WTC11 (cell line): ENCODE data around the gene RYR2. TPM values are rescaled to one million over a fixed set of nuclear protein-coding genes. Genes with fewer than 3 reads are reported as not detected.

Experiments
- ATAC-seq: fragments of 200-7000 bp; cut with Tn5 transposase; 2 replicates; pipeline ENCODE4 v1.10.0; 2021; ENCODE audit warnings: mild to moderate bottlenecking, moderate library complexity
- CTCF ChIA-PET: fragments of 300-600 bp; sonication (Branson Sonifier 250); formaldehyde crosslinking; loops from one replicate; lab custom pipeline; 2021; ENCODE audit warnings: antibody characterized with exemption; lab: Charles Lee
- POLR2A ChIA-PET: fragments of 350-600 bp; sonication (Branson Sonifier 250); formaldehyde crosslinking; loops from one replicate; lab custom pipeline; 2021; ENCODE audit warnings: antibody characterized with exemption; lab: Charles Lee
- DNase-seq: peaks from one replicate; pipeline ENCODE4 v3.0.0; 2021; ENCODE audit warnings: low spot score
- H3K27ac Mint-ChIP-seq: 2 replicates; pipeline ENCODE4 v1.8.0; 2021; ENCODE audit warnings: mixed read lengths
- H3K27me3 Mint-ChIP-seq: 2 replicates; pipeline ENCODE4 v1.8.0; 2021; ENCODE audit warnings: low read depth, mild to moderate bottlenecking, moderate library complexity, mixed read lengths
- H3K36me3 Mint-ChIP-seq: 2 replicates; pipeline ENCODE4 v1.8.0; 2021; ENCODE audit warnings: mixed read lengths
- H3K4me1 Mint-ChIP-seq: 2 replicates; pipeline ENCODE4 v1.8.0; 2022; ENCODE audit warnings: mixed read lengths
- H3K4me3 Mint-ChIP-seq: 2 replicates; pipeline ENCODE4 v1.8.0; 2021; ENCODE audit warnings: mild to moderate bottlenecking, moderate library complexity, mixed read lengths
- H3K9me3 Mint-ChIP-seq: 2 replicates; pipeline ENCODE4 v1.8.0; 2021; ENCODE audit warnings: mixed read lengths
- ATF1 ChIP-seq: sonication (generic); formaldehyde crosslinking; IDR thresholded peaks from 2 replicates; pipeline ENCODE4 v1.8.1; 2023; ENCODE audit warnings: mild to moderate bottlenecking, moderate library complexity, missing genetic modification reagents
- CBFB ChIP-seq: sonication (generic); formaldehyde crosslinking; IDR thresholded peaks from 2 replicates; pipeline ENCODE4 v1.8.1; 2022; ENCODE audit warnings: mild to moderate bottlenecking, low read depth, missing genetic modification reagents
- IRF2 ChIP-seq: sonication (generic); formaldehyde crosslinking; IDR thresholded peaks from 2 replicates; pipeline ENCODE4 v1.8.0; 2022; ENCODE audit warnings: low read depth, missing genetic modification reagents, borderline replicate concordance
- MXD4 ChIP-seq: fragments of 250-450 bp; sonication (Bioruptor Pico); IDR thresholded peaks from 2 replicates; pipeline ENCODE4 v1.8.0; 2021; ENCODE audit warnings: mild to moderate bottlenecking, moderate library complexity, borderline replicate concordance
- MYBL2 ChIP-seq: sonication (generic); formaldehyde crosslinking; IDR thresholded peaks from 2 replicates; pipeline ENCODE4 v1.8.1; 2023; ENCODE audit warnings: mild to moderate bottlenecking, moderate library complexity, missing genetic modification reagents
- OVOL2 ChIP-seq: fragments of 250-450 bp; sonication (Bioruptor Pico); IDR thresholded peaks from 2 replicates; pipeline ENCODE4 v1.9.0; 2021; ENCODE audit warnings: mild to moderate bottlenecking, borderline replicate concordance
- SMAD4 ChIP-seq: sonication (generic); formaldehyde crosslinking; IDR thresholded peaks from 2 replicates; pipeline ENCODE4 v1.8.0; 2022; ENCODE audit warnings: mild to moderate bottlenecking, missing genetic modification reagents
- SOX15 ChIP-seq: fragments of 250-450 bp; sonication (Bioruptor Pico); IDR thresholded peaks from 2 replicates; pipeline ENCODE4 v1.9.0; 2021; ENCODE audit warnings: mild to moderate bottlenecking
- TCF7 ChIP-seq: sonication (generic); formaldehyde crosslinking; IDR thresholded peaks from 2 replicates; pipeline ENCODE4 v1.8.0; 2022; ENCODE audit warnings: mild to moderate bottlenecking, low read depth, missing genetic modification reagents, moderate library complexity
- TEAD4 ChIP-seq: sonication (generic); formaldehyde crosslinking; IDR thresholded peaks from 2 replicates; pipeline ENCODE4 v1.8.0; 2022; ENCODE audit warnings: mild to moderate bottlenecking, missing genetic modification reagents
- ZBTB21 ChIP-seq: sonication (generic); formaldehyde crosslinking; IDR thresholded peaks from 2 replicates; pipeline ENCODE4 v1.8.1; 2023; ENCODE audit warnings: mild to moderate bottlenecking, missing genetic modification reagents, borderline replicate concordance
- ZNF671 ChIP-seq: fragments of 250-450 bp; sonication (Bioruptor Pico); IDR thresholded peaks from 2 replicates; pipeline ENCODE4 v1.8.0; 2021; ENCODE audit warnings: mild to moderate bottlenecking
- total RNA-seq: library from RNA; stranded (reverse); gene quantifications from 3 replicates; pipeline ENCODE4 v1.2.3, GENCODE V29; 2021
- TF ChIP-seq, protein P1 (sequence below): fragments of 250-450 bp; sonication (Bioruptor Pico); IDR thresholded peaks from 2 replicates; pipeline ENCODE4 v2.1.2; 2022; ENCODE audit warnings: mild to moderate bottlenecking, moderate library complexity
- TF ChIP-seq, protein P2 (sequence below): sonication (generic); formaldehyde crosslinking; conservative IDR thresholded peaks from 2 replicates; pipeline ENCODE4 v1.8.1; 2023; ENCODE audit warnings: mild to moderate bottlenecking, low read depth, missing genetic modification reagents, moderate library complexity
- TF ChIP-seq, protein P3 (sequence below): fragments of 250-450 bp; sonication (Bioruptor Pico); IDR thresholded peaks from 2 replicates; pipeline ENCODE4 v1.9.0; 2021; ENCODE audit warnings: mild to moderate bottlenecking
- TF ChIP-seq, protein P4 (sequence below): sonication (generic); formaldehyde crosslinking; IDR thresholded peaks from 2 replicates; pipeline ENCODE4 v1.8.1; 2023; ENCODE audit warnings: mild to moderate bottlenecking, missing genetic modification reagents
- TF ChIP-seq, protein P5 (sequence below): sonication (generic); formaldehyde crosslinking; IDR thresholded peaks from 2 replicates; pipeline ENCODE4 v1.8.1; 2022; ENCODE audit warnings: mild to moderate bottlenecking, moderate library complexity, missing genetic modification reagents

RYR2 gene
- total RNA-seq, 1 experiment from 2014 or later: 7.9 TPM

DNA sequence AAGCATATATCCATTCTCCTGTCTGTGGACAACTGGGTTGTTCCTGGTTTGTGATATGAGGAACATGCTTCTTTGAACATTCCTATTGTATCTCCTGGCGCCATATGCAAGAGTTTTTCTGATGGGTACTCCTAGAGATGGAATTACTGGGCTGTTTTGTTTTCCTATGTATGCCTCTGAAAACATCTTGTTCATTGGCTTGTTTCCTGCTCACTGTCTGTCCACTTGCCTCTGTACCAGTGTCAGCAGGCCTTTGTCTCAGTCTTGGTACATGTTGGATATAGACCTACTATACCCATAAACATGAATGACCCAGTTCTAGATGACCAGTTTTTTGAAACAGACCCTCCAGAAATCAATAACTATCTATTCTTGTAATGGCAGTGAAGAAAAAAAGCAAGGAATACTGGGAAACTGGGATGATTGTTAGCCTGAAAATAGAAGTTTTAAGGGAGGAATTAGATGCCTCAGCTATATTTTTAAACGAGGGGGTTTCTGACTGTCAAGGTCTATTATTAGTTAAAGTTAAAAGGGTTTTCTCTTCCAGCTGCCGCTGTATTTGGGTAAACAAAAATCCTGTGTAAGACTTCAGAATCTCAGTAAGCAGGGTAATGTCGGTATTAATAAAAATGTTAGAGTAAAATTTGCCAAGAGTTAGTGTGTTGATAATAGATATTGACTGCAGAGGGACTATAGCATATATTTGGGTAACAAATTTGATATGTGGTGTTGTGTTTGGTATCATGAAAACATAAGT, 103.6 kb downstream of the RYR2 start:
- ChIA-PET POLR2A (no interaction called here), CTCF (no interaction called here)
- Mint-ChIP-seq H3K4me3 (no peak overlapping the region), H3K9me3 (no peaks in the 10 kb centered on the region), H3K4me1 (peaks cover 32% of the 10 kb centered on the region), H3K36me3 (no peaks in the 10 kb centered on the region), H3K27me3 (no peaks in the 10 kb centered on the region), H3K27ac (no peak overlapping the region)
- DNase-seq: no peak
- no peak for ATAC-seq
- TF ChIP-seq ZBTB21 (CRISPR knock-in tag) (no peak), ATF1 (no peak), MXD4 (no peak), TEAD4 (CRISPR knock-in tag) (no peak), IRF2 (CRISPR knock-in tag) (no peak), SMAD4 (no peak), MYBL2 (CRISPR knock-in tag) (no peak), SOX15 (CRISPR knock-in tag) (no peak), TCF7 (CRISPR knock-in tag) (no peak), ZNF671 (CRISPR knock-in tag) (no peak), CBFB (CRISPR knock-in tag) (no peak), OVOL2 (CRISPR knock-in tag) (no peak)
- TF ChIP-seq, protein P1, sequence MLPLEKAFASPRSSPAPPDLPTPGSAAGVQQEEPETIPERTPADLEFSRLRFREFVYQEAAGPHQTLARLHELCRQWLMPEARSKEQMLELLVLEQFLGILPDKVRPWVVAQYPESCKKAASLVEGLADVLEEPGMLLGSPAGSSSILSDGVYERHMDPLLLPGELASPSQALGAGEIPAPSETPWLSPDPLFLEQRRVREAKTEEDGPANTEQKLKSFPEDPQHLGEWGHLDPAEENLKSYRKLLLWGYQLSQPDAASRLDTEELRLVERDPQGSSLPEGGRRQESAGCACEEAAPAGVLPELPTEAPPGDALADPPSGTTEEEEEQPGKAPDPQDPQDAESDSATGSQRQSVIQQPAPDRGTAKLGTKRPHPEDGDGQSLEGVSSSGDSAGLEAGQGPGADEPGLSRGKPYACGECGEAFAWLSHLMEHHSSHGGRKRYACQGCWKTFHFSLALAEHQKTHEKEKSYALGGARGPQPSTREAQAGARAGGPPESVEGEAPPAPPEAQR (CRISPR knock-in tag): no peak
- TF ChIP-seq, protein P2, sequence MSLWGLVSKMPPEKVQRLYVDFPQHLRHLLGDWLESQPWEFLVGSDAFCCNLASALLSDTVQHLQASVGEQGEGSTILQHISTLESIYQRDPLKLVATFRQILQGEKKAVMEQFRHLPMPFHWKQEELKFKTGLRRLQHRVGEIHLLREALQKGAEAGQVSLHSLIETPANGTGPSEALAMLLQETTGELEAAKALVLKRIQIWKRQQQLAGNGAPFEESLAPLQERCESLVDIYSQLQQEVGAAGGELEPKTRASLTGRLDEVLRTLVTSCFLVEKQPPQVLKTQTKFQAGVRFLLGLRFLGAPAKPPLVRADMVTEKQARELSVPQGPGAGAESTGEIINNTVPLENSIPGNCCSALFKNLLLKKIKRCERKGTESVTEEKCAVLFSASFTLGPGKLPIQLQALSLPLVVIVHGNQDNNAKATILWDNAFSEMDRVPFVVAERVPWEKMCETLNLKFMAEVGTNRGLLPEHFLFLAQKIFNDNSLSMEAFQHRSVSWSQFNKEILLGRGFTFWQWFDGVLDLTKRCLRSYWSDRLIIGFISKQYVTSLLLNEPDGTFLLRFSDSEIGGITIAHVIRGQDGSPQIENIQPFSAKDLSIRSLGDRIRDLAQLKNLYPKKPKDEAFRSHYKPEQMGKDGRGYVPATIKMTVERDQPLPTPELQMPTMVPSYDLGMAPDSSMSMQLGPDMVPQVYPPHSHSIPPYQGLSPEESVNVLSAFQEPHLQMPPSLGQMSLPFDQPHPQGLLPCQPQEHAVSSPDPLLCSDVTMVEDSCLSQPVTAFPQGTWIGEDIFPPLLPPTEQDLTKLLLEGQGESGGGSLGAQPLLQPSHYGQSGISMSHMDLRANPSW: no peak
- TF ChIP-seq, protein P3, sequence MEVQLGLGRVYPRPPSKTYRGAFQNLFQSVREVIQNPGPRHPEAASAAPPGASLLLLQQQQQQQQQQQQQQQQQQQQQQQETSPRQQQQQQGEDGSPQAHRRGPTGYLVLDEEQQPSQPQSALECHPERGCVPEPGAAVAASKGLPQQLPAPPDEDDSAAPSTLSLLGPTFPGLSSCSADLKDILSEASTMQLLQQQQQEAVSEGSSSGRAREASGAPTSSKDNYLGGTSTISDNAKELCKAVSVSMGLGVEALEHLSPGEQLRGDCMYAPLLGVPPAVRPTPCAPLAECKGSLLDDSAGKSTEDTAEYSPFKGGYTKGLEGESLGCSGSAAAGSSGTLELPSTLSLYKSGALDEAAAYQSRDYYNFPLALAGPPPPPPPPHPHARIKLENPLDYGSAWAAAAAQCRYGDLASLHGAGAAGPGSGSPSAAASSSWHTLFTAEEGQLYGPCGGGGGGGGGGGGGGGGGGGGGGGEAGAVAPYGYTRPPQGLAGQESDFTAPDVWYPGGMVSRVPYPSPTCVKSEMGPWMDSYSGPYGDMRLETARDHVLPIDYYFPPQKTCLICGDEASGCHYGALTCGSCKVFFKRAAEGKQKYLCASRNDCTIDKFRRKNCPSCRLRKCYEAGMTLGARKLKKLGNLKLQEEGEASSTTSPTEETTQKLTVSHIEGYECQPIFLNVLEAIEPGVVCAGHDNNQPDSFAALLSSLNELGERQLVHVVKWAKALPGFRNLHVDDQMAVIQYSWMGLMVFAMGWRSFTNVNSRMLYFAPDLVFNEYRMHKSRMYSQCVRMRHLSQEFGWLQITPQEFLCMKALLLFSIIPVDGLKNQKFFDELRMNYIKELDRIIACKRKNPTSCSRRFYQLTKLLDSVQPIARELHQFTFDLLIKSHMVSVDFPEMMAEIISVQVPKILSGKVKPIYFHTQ (CRISPR knock-in tag): no peak
- TF ChIP-seq, protein P4, sequence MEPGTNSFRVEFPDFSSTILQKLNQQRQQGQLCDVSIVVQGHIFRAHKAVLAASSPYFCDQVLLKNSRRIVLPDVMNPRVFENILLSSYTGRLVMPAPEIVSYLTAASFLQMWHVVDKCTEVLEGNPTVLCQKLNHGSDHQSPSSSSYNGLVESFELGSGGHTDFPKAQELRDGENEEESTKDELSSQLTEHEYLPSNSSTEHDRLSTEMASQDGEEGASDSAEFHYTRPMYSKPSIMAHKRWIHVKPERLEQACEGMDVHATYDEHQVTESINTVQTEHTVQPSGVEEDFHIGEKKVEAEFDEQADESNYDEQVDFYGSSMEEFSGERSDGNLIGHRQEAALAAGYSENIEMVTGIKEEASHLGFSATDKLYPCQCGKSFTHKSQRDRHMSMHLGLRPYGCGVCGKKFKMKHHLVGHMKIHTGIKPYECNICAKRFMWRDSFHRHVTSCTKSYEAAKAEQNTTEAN (CRISPR knock-in tag): no peak
- TF ChIP-seq, protein P5, sequence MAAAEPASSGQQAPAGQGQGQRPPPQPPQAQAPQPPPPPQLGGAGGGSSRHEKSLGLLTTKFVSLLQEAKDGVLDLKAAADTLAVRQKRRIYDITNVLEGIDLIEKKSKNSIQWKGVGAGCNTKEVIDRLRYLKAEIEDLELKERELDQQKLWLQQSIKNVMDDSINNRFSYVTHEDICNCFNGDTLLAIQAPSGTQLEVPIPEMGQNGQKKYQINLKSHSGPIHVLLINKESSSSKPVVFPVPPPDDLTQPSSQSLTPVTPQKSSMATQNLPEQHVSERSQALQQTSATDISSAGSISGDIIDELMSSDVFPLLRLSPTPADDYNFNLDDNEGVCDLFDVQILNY: no peak
